ENCODE results near the gene FRY.

Gene FRY

DNA sequence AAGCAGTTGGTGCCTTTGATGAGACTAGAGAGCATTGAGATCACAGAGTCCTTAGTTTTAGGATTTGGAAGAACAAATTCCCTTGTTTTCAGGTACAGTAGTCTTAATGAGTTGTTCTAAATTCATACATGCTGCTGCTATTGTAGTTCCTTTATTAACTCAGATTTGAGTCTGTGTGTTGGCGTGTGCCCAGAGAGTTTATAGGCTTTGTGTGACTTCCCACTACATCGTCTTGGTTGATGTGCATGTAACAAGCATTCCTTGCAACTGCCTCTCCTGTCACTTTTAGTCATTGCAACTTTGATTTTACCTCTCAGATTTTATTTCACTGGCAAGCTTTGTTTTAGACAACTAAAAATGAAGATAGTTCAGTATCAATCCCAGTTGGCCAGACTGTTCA is 148.1 kb downstream of the FRY start:
- no peak for DNase-seq

- DNase-seq = no peak
These were observed 156.1 kb downstream of the FRY start for GRCh38 chr13:32187651-32188050.

DNA sequence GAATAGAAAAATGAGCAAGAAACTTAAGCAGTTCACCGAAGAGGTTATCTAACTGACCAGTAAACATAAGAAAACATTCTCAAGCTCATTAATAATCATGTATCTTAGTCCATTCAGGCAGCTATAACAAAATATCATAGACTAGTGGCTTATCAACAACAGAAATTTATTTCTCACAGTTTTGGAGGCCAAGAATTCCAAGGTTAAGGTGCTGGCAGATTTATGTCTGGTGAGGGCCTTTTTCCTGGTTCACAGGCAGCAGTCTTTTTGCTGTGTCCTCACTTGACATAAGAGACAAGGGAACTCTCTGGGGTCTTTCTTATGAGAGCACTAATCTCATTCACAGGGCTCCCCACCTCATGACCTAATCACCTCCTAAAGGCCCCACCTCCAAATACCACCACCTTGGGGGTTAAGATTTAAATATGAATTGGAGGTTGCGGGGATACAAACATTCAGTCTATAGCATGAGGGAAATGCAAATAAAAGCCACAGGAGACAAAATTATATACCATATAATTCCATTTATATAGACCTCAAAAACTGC is 160.0 kb downstream of the FRY start:
- no peak for DNase-seq

DNA sequence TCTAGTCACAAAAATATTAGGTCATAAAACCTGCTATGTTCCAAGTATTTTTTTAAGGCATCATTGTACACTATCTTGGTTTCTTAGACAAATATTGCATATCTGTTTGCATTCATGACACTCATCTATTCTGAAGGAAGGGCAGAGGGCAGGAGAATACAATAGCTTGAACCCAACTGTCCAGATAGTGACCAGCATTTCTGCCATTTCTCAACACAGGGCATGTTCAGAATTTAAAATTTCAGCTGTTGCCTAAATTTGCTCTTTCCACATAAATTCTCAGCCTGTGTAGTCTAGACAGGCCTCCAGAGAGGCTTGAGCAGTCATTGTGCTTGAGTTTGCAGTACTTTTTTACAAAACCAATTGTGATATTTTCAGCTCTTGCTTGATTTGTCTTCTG is 164.1 kb downstream of the FRY start:
- DNase-seq = no peak

DNA sequence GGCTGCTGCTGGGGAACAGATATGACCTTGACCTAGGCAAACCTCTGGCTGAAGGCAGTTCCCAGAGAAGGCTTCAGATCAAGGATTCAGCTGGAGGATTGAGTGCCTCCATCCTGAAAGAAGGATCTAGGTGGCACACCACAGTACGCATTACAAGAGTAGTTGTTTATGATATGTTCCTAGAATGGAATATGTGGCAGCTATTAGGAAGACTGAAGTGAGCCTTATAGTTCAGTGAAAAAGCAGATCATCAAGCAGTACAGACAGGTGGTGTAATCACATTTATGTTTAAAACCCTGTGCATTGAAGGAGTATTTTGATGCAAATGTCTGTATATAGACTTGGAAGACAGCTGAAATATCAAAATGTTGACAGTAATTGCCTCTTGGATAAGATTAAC is 167.6 kb downstream of the FRY start:
- no peak for DNase-seq

- no peak for DNase-seq
These were observed 169.2 kb downstream of the FRY start for GRCh38 chr13:32200741-32201140.

DNA sequence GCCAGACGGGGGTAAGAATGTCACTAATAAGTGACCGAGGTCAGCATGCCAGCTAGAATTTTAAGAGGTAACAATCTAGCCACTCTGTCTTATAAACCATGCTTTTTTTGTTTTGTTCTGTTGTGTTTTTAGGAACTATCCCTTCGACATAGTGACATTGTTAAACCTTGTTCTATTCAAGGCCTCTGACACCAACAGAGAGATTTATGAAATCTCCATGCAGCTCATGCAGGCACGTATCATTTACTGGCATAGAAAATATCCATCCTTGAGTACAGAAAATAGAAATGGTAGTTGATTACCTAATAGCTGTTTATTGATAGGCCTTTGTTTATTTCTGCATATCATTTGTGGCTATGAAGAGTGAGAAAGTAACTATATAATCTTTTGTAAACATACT is 170.2 kb downstream of the FRY start:
- DNase-seq = no peak

GRCh38 chr13:32202268-32202667 is 170.7 kb downstream of the FRY start:
- DNase-seq = no peak

DNA sequence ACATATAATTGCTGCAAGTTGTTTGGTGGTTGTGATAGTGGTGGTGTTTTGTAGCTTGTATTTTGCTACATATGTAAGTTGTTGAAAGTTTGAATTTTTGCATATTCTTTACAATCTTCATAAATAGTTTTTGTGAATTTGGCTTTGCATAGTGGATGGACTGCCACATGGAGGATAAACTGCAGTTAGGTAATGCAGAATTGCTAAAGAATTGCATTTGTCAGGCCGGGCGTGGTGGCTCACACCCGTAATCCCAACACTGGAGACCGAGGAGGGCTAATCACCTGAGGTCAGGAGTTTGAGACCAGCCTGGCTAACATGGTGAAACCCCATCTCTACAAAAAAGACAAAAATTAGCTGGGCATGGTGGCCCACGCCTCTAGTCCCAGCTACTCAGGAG is 171.6 kb downstream of the FRY start:
- no peak for DNase-seq

- DNase-seq = no peak
These were observed 172.2 kb downstream of the FRY start for GRCh38 chr13:32203736-32204135.

- no peak for DNase-seq
These were observed 174.0 kb downstream of the FRY start for GRCh38 chr13:32205431-32206096.

GRCh38 chr13:32206097-32206740 is 174.6 kb downstream of the FRY start:
- no peak for DNase-seq

- no peak for DNase-seq
These were observed 177.3 kb downstream of the FRY start for GRCh38 chr13:32208860-32209259.

GRCh38 chr13:32209652-32210051 is 178.1 kb downstream of the FRY start:
- no peak for DNase-seq

- DNase-seq = no peak
These were observed 178.5 kb downstream of the FRY start for GRCh38 chr13:32210101-32210500.

- no peak for DNase-seq
These were observed 180.2 kb downstream of the FRY start for GRCh38 chr13:32211813-32212212.

DNA sequence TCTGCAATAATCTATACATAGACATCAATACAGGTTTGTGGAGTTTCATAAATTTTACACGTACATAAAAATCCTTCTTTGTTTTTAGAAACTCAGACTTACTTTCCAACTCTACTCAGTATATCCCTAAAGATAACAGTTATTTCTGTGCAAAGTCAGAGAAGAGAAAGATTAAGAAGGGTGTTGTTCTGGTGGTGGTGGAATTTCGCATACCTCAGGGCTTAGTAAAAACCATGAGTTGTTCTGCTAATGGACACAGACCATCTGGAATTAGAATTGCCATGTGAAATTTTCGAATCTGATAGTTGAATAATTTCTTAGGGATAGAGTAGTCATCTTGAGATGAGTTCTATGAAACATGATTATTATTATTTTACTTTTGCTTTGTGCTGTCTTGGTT is 180.8 kb downstream of the FRY start:
- DNase-seq = no peak

DNA sequence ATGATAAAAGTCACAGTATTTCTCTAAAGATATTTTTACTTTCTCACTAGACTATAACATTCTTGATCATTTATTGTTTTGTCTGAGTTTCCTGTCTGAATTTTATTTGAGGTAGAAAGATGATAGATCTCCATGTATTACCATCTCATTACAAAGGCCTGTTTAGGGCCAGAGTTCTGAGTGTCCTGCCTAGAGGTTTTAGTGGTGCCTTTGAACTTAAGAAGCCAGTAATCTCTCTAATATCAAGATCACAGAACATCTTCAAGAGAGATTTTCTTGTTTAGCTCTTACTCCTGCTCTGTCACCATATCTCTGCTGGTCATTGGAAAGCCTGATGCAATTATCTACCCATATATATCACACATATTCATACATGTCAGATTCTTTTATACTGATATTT is 182.1 kb downstream of the FRY start:
- DNase-seq = no peak

GRCh38 chr13:32214071-32214470 is 182.5 kb downstream of the FRY start:
- no peak for DNase-seq

DNA sequence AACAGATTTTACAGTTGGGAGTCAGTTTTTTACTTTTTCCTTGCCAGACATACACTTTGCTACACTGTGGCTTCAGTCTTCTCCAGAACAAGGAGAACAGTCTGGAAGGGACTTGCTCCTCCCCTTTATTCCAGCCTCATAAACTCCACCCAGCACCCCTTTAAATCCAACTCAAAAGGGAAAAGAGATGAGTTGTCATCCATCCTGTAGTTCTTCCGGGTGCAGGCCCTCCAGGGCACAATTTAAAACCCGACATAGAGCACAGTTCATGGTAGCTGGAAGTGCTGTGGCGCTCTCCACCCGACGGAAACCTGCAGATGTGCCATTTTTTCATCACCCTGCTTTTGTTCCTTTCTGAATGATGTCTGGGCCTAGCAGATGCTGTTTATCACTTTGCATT is 184.7 kb downstream of the FRY start:
- no peak for DNase-seq

DNA sequence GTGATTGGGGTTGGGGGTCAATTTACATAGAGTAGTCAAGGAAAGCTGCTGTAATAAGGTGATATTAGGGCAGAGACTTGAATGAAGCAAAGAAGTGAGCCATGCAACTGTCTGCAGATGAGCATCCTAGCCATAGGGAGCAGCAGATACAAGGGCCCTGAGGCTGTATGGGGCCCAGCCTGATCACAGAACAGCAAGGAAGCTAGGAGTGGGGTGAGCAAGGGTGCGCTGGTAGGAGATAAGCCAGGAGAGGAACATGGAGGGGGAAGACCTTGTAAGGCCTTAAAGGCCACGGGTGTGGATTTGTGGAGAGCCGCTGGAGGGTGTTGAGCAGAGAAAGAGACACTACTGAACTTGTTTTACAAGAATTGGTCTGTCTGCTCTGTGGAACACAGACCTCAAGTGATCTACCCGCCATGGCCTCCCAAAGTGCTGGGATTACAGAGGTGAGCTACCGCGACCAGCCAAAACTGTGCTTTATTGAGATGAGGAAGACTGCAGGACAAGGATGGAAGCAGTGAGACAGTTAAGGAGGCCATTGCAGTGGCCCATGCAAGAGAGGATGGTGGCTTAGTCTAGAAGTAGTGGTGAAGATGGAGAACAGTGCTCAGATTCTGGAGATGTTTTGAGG is 190.6 kb downstream of the FRY start:
- DNase-seq = no peak

DNA sequence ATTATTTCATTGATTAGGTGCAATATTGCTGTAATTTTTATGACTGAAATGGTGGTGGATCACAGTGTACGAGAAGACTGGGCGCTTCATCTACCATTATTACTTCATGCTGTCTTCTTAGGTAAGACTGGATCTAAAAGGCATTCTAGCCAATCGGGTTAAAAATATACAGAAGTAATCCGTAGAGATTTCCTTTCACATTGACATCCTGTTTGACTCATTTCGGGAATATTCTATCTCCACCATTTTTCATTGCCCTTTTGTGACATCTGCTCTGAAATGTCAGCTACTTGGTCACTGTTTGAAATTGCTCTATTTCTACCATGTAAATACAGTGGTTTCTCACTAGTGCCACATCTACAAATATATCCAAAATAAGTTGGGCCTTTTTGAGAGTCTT is 193.3 kb downstream of the FRY start:
- DNase-seq = no peak

GRCh38 chr13:32225481-32225931 is 193.9 kb downstream of the FRY start:
- DNase-seq = no peak
